B cell (primary cell): ENCODE measurements around the gene PHACTR3. TPM values are rescaled to one million over a fixed set of nuclear protein-coding genes. Genes with fewer than 3 reads are reported as not detected.

Source experiments
- ATAC-seq: fragments of 200-7000 bp; cut with Tn5 transposase; one replicate; pipeline ENCODE4 v1.10.0; 2021; ENCODE audit warnings: low read depth, mild to moderate bottlenecking, moderate number of reproducible peaks, moderate library complexity
- CTCF ChIA-PET: fragments of 350-600 bp; sonication (Branson Sonifier 250); formaldehyde crosslinking; loops from one replicate; lab custom pipeline; 2021; ENCODE audit warnings: antibody characterized with exemption, inconsistent platforms; lab: Charles Lee
- POLR2A ChIA-PET: fragments of 350-600 bp; sonication (Branson Sonifier 250); formaldehyde crosslinking; loops from one replicate; lab custom pipeline; 2021; ENCODE audit warnings: antibody characterized with exemption; lab: Charles Lee
- DNase-seq: peaks from one replicate; pipeline ENCODE4 v3.0.0; 2013
- H2AFZ ChIP-seq: 2 replicates; pipeline ENCODE4 v1.6.1; 2012; ENCODE audit warnings: mild to moderate bottlenecking, low read depth, low read length; ENCODE audit not compliant: insufficient read depth, poor library complexity, severe bottlenecking
- H3K27ac ChIP-seq, 2 donors: 1 replicate in 1 of 2; 2 replicates in 1 of 2; pipeline ENCODE4 v1.5.1; 2012 to 2013; ENCODE audit warnings: low read length in 2 of 2, mild to moderate bottlenecking in 2 of 2, moderate library complexity in 1 of 2
- H3K27me3 ChIP-seq, 4 experiments: fragments of 200-600 bp in 1 of 4; sonication (generic) in 1 of 4; replicated peaks in 1 of 4; 1 replicate in 2 of 4; 2 replicates in 2 of 4; pipeline versions ENCODE4 v1.6.1 to v1.7.0; 2013 to 2016; ENCODE audit warnings: low read length in 3 of 4, mild to moderate bottlenecking in 2 of 4, mixed read lengths in 1 of 4, moderate library complexity in 1 of 4; ENCODE audit not compliant: insufficient read depth in 4 of 4, control insufficient read depth in 3 of 4; ENCODE audit errors: control extremely low read depth in 1 of 4
- H3K36me3 ChIP-seq, 2 experiments: replicated peaks in 1 of 2; 1 replicate in 1 of 2; 2 replicates in 1 of 2; pipeline versions ENCODE4 v1.6.1 to v1.7.1; 2013; ENCODE audit warnings: low read length in 1 of 2; ENCODE audit not compliant: insufficient read depth in 2 of 2, control insufficient read depth in 1 of 2; ENCODE audit errors: control extremely low read depth in 1 of 2, extremely low read depth in 1 of 2
- H3K4me1 ChIP-seq, 2 donors: fragments of 200-600 bp in 1 of 2; sonication (generic) in 1 of 2; 1 replicate in 1 of 2; 2 replicates in 1 of 2; pipeline versions ENCODE4 v1.5.1 to v1.6.1; 2013 to 2017; ENCODE audit warnings: low read length in 2 of 2; ENCODE audit not compliant: control insufficient read depth in 2 of 2, insufficient read depth in 2 of 2
- H3K4me2 ChIP-seq: replicated peaks from 2 replicates; pipeline ENCODE3; 2012; ENCODE audit warnings: mild to moderate bottlenecking, low read depth, low read length; ENCODE audit not compliant: poor library complexity, severe bottlenecking
- H3K4me3 ChIP-seq, 5 experiments: fragments of 200-600 bp in 1 of 5; sonication (generic) in 1 of 5; 1 replicate in 3 of 5; 2 replicates in 2 of 5; pipeline versions ENCODE4 v1.5.1 to v1.7.0; 2011 to 2016; ENCODE audit warnings: low read length in 4 of 5, mild to moderate bottlenecking in 4 of 5, low read depth in 2 of 5, control low read depth in 1 of 5, moderate library complexity in 1 of 5; ENCODE audit not compliant: insufficient read depth in 1 of 5; ENCODE audit errors: control extremely low read depth in 1 of 5, extremely low read depth in 1 of 5
- H3K79me2 ChIP-seq: fragments of 200-600 bp; sonication (generic); one replicate; pipeline ENCODE4 v1.6.0; 2016; ENCODE audit warnings: low read length; ENCODE audit not compliant: control insufficient read depth, insufficient read depth
- H3K9ac ChIP-seq: fragments of 200-600 bp; sonication (generic); 2 replicates; pipeline ENCODE4 v1.6.1; 2017; ENCODE audit warnings: mild to moderate bottlenecking, low read length, moderate library complexity
- H3K9me3 ChIP-seq, 3 donors: one replicate each; pipeline versions ENCODE4 v1.6.1 to v1.7.1; 2013; ENCODE audit warnings: low read length in 2 of 3; ENCODE audit not compliant: control insufficient read depth in 2 of 3, insufficient read depth in 1 of 3; ENCODE audit errors: control extremely low read depth in 1 of 3
- H4K20me1 ChIP-seq: 2 replicates; pipeline ENCODE4 v1.6.0; 2012; ENCODE audit warnings: mild to moderate bottlenecking, low read length; ENCODE audit not compliant: insufficient read depth, control insufficient read depth, poor library complexity, severe bottlenecking
- H3K27ac Mint-ChIP-seq: one replicate; pipeline ENCODE4 v1.8.0; 2021; ENCODE audit warnings: mixed read lengths
- H3K27me3 Mint-ChIP-seq: one replicate; pipeline ENCODE4 v1.8.0; 2021; ENCODE audit warnings: mixed read lengths
- H3K4me1 Mint-ChIP-seq: one replicate; pipeline ENCODE4 v1.8.0; 2021; ENCODE audit warnings: mixed read lengths
- H3K4me3 Mint-ChIP-seq: one replicate; pipeline ENCODE4 v1.8.0; 2021; ENCODE audit warnings: mixed read lengths
- H3K9me3 Mint-ChIP-seq: one replicate; pipeline ENCODE4 v1.8.0; 2022; ENCODE audit warnings: mixed read lengths; ENCODE audit not compliant: insufficient read depth
- CTCF ChIP-seq: fragments of 200-600 bp; IDR thresholded peaks from one replicate; pipeline ENCODE4 v1.8.0; 2022; ENCODE audit warnings: antibody characterized with exemption, mild to moderate bottlenecking
- EZH2 ChIP-seq: IDR thresholded peaks from 2 replicates; pipeline ENCODE4 v1.6.1; 2012; ENCODE audit warnings: borderline replicate concordance, low read depth, mild to moderate bottlenecking, moderate library complexity, low read length; ENCODE audit not compliant: insufficient read depth, poor library complexity, severe bottlenecking
- WGBS: methylation state at CpG from one replicate; pipeline ENCODE4 v1.1.5; 2013; ENCODE audit warnings: missing lambda C conversion rate; ENCODE audit not compliant: insufficient coverage; 5-methylcytosine and 5-hydroxymethylcytosine counted together
- intact Hi-C: fragments of 100-400 bp; cut with micrococcal nuclease; formaldehyde crosslinking; loops from one replicate; pipeline ENCODE4 v1.10.0; 2022
- polyA plus RNA-seq: library from polyadenylated mRNA; depleted of rRNA; stranded (reverse); fragments of >200 nt; gene quantifications from 2 replicates; pipeline ENCODE4 v1.2.3, GENCODE V29; 2012
- total RNA-seq, 2 donors: library from RNA; stranded (reverse); fragments of 120-200 nt in 1 of 2; gene quantifications; 1 replicate in 1 of 2; 2 replicates in 1 of 2; pipeline versions ENCODE4 v1.2.3 to v1.2.4, GENCODE V29; 2013 to 2022

The PHACTR3 gene
- total and polyA plus RNA-seq, 2 donors (not counting 1 experiment from before 2014, with no cell fraction given): not detected

GRCh38 chr20:59831024-59831915 lies 226.9 kb downstream of the PHACTR3 start:
- POLR2A ChIA-PET: no interaction called here
- intact Hi-C loops: no loop called here
- Histone ChIP-seq H3K9me3 (peaks cover 0 to 2% (median 0%) of the 10 kb centered on the region in 3 donors), H3K36me3 (no peaks in the 10 kb centered on the region), H3K4me1 (no peaks in the 10 kb centered on the region), H2AFZ (no peak overlapping the region), H3K27me3 (peaks cover 0 to 6% (median 0%) of the 10 kb centered on the region in 4 experiments), H3K27ac (no peak overlapping the region), H3K79me2 (no peaks in the 10 kb centered on the region), H3K4me2 (no peak overlapping the region), H4K20me1 (no peaks in the 10 kb centered on the region), H3K4me3 (no peak overlapping the region), H3K9ac (no peak overlapping the region)
- H3K9me3 Mint-ChIP-seq: no peaks in the 10 kb centered on the region
- no peak overlapping the region for H3K27ac Mint-ChIP-seq
- CTCF ChIA-PET: no interaction called here
- no peak overlapping the region for H3K4me3 Mint-ChIP-seq
- no peaks in the 10 kb centered on the region for H3K4me1 Mint-ChIP-seq
- 73% methylated on average over 17 of the region's 23 CpGs for WGBS
- no peak for TF ChIP-seq CTCF
- TF ChIP-seq EZH2: no peak
- ATAC-seq (no peak), DNase-seq (no peak)
- peaks cover 36% of the 10 kb centered on the region for H3K27me3 Mint-ChIP-seq

GRCh38 chr20:59831916-59832270 lies 227.6 kb downstream of the PHACTR3 start:
- no peak for DNase-seq
- no peaks in the 10 kb centered on the region for H3K9me3 Mint-ChIP-seq
- 90% methylated on average over 3 of the region's 3 CpGs for WGBS
- intact Hi-C loops: no loop called here
- Histone ChIP-seq H3K9me3 (no peaks in the 10 kb centered on the region), H3K4me3 (no peak overlapping the region), H3K9ac (no peak overlapping the region), H3K27ac (no peak overlapping the region), H3K4me2 (no peak overlapping the region), H3K79me2 (no peaks in the 10 kb centered on the region), H2AFZ (no peak overlapping the region), H3K27me3 (peaks cover 0 to 6% (median 0%) of the 10 kb centered on the region in 4 experiments), H3K36me3 (no peaks in the 10 kb centered on the region), H4K20me1 (no peaks in the 10 kb centered on the region), H3K4me1 (no peaks in the 10 kb centered on the region)
- no peak overlapping the region for H3K27ac Mint-ChIP-seq
- H3K4me3 Mint-ChIP-seq: no peak overlapping the region
- peaks cover 36% of the 10 kb centered on the region for H3K27me3 Mint-ChIP-seq
- ATAC-seq: no peak
- no peaks in the 10 kb centered on the region for H3K4me1 Mint-ChIP-seq
- ChIA-PET CTCF (no interaction called here), POLR2A (no interaction called here)
- TF ChIP-seq CTCF (no peak), EZH2 (no peak)
